ENCODE data around the gene LCAT.

- TF ChIP-seq SUZ12 (IDR thresholded peaks at IDR 0.05) (no peak), TARDBP (IDR thresholded peaks at IDR 0.05) (no peak), FOXK2 (IDR thresholded peaks at IDR 0.05) (no peak), ELF4 (IDR thresholded peaks at IDR 0.05) (no peak)
These were observed 48.8 kb upstream of the LCAT start for GRCh38 chr16:67992661-67993206.
